ENCODE data around the gene DCAKD.

GRCh38 chr17:45088741-45089140 is 37.3 kb upstream of the DCAKD start:
- TF ChIP-seq ZFX (IDR thresholded peaks at IDR 0.05) (no peak), CTCF (conservative IDR thresholded peaks at IDR 0.05) (no peak)

Measured in C4-2B (cell line).